DOHH2 (cell line): ENCODE measurements around the gene DSC3.

Source experiments
- CTCF ChIP-seq: fragments of 200-600 bp; sonication (generic); IDR thresholded peaks from one replicate; pipeline ENCODE4 v1.5.1; 2014; ENCODE audit warnings: antibody characterized with exemption, mild to moderate bottlenecking, low read depth, low read length; ENCODE audit not compliant: poor library complexity, severe bottlenecking
- EZH2phosphoT487 ChIP-seq: fragments of 200-600 bp; sonication (generic); IDR thresholded peaks from 2 replicates; pipeline ENCODE4 v1.6.1; 2017; ENCODE audit warnings: borderline replicate concordance, mild to moderate bottlenecking, antibody characterized with exemption, low read length, moderate library complexity, mixed read lengths

GRCh38 chr18:31056296-31056695 is 13.8 kb upstream of the DSC3 start:
- TF ChIP-seq CTCF (no peak), EZH2phosphoT487 (no peak)
